ENCODE results near the gene PRIMA1. TPM values are rescaled to one million over a fixed set of nuclear protein-coding genes. Genes with fewer than 3 reads are reported as not detected.
"Not testable (repeated sequence)": the region's sequence is repeated elsewhere in the genome, so short reads cannot be mapped to it uniquely, and the experiment has no call there.

PRIMA1 gene, protein sequence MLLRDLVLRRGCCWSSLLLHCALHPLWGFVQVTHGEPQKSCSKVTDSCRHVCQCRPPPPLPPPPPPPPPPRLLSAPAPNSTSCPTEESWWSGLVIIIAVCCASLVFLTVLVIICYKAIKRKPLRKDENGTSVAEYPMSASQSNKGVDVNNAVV
- under 0.01 TPM for total RNA-seq

DNA sequence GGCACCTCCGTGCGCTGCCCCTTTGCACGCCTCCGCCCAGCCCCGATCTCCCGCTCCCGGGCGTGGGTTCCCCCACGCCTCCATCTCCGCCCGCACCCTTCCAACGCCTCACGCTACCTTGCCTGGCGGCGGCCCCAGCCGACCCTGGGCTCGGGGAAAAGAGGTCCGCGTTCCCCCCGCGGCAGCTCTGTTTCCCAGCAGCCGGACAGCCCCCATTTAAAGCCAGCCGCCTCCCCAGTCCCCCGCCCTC lies at the start of gene PRIMA1:
Gene PRIMA1, minus strand, starts transcription at position 193 of the 250 bp plus-strand sequence. CDS start 767 bp downstream, outside the sequence.
- FAIRE-seq (no peak), DNase-seq (ENCODE audit: low spot score in 2 of 2) (peak in 1 of 2 donors; percentile 40)

DNA sequence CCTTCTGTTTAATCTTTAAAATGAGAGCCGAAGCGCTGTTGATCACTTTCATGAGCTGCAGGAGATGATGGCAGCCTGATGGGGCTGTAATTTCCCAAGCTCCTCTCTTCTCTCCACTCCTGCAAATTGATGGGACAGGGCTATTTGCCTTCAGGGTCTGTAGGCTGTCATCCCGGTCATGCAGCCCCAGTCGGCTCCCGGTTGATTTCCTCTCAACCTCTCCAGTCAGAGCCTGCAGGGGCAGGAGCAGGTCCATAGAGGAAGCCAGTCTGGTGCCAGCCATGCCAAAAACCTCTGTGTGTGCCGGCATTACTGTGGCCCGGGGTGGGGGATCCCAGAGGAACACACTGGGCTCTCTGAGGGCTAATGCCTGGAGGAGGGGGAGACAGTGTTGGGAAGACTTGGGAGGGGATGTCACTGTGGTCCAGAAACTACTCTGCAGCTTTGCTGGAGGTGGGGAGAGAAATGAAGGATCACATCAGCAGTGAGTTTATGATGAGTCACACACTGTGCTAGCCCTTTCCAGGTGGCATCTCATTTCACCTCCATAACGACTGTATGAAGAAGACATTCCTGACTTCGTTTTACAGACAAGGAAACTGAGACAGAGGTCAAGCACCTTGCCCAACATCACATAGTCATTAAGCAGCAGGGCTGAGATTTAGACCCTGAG lies 46.5 kb upstream of the PRIMA1 start:
- DNase-seq (ENCODE audit: low spot score in 2 of 2) (no peak), FAIRE-seq (no peak)

DNA sequence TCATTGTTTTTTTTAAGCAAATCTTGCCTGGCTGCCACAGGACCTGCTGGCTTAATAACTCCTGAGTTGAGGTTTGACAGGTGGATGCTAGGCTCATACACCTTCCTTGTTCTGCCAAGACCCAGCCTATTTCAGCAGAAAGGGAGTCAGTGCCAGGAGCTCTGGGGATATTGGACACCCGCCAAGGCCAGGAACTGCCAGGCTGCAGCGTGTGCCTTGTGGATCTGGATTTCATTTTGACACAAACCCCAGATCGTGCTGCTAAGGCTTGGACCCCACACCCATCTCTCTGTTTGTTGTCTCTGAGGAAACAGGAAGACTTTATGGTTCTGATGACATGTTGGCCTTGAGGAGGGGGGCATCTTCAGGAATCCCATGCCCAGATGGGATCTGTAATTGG lies 44.4 kb upstream of the PRIMA1 start:
- no peak for FAIRE-seq
- no peak for DNase-seq (ENCODE audit: low spot score in 2 of 2)

DNA sequence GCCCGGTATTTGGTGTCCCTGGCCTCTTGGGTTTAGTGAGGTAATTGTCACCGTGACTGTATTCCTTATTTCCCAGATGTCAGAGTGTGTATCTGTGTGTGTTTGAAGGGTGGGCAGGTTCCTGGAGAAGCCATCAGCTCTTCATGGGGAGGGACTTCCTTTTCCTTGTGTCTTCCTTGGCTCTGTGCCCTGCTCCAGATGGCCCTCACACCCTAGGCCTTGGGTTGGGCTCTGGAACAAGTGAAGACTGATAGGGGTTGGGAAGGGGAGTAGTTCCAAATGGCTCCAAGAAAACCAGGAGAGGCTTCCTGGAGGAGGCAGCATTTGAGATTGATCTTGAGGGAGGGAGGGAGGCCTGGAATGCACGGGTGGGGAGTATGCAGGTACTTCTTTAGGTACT lies 43.8 kb upstream of the PRIMA1 start:
- no peak for DNase-seq (ENCODE audit: low spot score in 2 of 2)
- no peak for FAIRE-seq

DNA sequence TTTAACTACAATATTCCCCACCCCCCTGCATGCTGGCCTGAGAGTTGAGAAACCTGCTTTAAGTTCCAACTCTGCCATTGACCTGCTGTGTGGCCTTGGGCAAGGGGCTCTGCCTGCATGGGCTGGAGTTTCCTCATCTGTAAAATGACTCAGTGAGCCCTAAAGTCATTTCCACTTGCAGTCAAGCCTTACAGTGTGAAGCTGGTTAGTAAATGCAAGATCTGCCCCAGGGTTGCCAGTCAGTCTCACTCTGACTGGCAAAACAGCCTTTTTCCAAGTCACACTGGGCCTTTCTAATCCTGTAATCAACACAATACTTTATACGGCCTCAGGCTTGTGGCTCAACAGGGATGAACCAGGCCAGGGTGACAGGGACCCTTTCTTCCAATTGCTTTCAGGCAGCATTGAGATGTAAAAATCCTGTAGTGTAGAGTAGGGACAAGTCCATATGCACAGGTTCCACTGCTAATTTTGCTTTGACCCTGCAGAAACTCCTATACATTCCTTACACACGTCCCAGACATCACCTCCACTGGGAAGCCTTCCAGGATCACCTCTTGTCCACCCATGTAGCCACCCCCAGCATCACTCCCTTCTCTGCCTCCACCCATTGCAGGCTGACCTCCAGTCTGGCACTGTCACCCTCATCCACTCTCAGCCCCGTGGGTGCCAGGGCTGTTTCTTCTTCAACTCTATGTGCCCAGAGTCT lies 42.6 kb upstream of the PRIMA1 start:
- FAIRE-seq: no peak
- no peak for DNase-seq (ENCODE audit: low spot score in 2 of 2)

DNA sequence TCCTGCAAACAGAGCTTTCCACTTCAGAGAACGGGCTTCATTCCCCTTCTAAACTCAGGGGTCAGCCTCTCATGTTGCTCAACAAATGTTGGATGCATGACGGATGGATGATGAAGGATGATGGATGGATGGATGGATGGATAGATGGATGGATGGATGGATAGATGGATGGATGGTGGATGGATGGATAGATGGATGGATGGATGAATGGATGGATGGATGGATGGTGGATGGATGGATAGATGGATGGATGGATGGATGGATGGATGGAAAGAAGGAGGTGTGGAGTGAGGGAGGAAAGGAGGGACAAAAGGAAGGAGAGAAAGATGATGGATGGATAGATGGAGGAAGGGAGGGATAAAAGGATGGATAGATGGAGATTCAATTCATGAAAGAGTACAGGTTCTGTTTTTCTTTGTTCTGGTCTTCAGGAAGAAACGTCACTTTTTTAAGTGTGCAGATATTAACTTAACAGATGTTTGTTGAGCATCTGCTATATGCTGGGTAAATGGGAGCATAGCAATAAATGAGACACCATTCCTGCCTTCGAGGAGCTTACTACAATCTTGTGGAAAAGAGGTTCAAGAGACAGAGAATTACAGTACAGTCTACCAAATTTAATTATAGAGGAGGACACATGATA lies 41.7 kb upstream of the PRIMA1 start:
- no peak for FAIRE-seq
- no peak for DNase-seq (ENCODE audit: low spot score in 2 of 2)

DNA sequence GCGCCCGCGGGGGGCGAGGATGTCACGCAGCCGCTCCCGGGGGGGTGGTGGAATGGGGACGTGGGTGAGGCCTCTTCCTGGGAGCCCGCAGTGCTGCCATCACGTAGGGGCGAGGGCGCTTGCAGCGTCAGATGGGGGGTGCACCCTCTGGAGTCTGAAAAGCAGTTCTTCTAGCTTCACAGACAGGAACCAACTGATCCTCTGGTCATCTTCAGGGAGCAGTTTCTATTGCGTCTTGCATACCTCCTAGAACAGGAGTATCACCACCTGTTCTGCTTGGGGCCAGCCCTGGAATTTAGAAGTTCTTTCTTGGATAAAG lies 36.9 kb upstream of the PRIMA1 start:
- DNase-seq (ENCODE audit: low spot score in 2 of 2) (no peak), FAIRE-seq (no peak)

DNA sequence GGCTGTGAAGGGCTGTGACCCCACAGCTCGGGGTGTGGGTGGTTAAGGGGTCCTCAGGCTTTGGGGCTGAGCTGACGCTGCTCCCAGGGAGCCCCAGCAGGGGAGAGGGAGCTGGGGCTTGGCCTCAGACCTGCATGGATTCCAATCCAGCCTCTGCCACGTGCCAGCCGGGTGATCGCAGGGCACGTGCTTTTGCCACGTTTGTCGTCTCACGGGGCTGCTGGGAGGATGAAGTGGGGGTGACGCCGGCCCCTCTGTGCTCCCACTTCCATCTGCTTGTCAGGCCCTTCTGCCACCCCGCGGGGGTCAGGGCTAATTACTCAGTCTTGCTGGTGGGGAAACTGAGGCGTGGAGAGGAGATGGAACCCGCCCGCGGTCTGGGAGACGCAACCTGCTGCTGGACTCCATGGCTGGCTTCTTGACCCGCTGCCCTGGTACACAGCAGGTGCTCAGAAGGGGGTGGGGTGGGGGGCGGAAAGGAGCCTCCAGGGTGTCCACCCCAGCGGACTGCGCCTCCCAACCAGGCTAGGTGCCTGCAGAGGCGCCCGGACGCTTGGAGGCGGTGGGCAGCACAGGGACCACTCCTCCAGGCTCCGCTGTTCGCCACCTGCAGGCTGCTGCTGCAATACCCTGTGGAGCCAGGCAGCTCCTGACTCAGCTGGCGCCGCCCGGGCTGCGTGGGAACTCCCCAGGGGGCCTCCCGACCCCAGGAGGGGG lies 36.4 kb upstream of the PRIMA1 start:
- FAIRE-seq: no peak

DNA sequence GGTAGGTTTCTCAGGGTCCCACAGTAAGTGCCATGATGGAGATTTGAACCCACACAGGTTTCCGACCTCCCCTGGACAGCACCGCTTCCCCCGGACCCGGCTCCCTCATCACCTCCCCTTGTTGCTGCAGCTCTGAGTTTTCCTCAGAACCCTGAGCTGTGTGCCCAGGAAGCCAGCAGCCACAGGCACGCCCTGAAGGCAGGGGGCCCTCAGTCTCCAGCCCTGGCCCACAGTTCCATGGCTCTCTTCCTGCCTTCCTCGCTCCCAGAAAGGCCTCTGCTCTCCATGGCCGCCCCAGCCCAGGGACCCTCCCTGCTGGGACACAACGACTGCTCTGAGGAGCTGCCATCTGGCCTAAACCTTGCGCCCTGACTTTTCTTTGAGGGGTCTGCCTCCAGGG lies 35.8 kb upstream of the PRIMA1 start:
- FAIRE-seq (no peak), DNase-seq (ENCODE audit: low spot score in 2 of 2) (no peak)

More for the DNA sequence above, 36.4 kb upstream of the PRIMA1 start:
- DNase-seq (ENCODE audit: low spot score in 2 of 2): no peak

DNA sequence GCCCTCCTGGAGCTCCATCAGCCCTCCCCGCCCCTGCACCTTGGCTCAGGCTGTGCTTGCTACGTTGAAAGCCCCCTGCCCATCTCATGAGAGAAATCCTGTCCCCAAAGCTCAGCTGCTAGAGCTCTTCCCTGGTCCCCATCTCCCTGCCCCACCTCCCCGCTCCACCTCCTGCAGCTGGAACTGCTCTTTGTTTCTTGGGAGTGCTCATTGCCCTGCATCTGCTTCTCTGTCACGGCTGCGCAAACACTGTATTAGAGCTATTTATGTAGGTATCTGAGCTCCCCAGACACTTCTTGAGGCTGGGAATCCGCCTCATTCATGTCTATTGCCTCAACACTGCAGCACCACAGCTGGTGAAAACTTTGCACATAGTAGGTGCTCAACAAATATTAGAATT lies 32.8 kb upstream of the PRIMA1 start:
- FAIRE-seq (no peak), DNase-seq (ENCODE audit: low spot score in 2 of 2) (no peak)

DNA sequence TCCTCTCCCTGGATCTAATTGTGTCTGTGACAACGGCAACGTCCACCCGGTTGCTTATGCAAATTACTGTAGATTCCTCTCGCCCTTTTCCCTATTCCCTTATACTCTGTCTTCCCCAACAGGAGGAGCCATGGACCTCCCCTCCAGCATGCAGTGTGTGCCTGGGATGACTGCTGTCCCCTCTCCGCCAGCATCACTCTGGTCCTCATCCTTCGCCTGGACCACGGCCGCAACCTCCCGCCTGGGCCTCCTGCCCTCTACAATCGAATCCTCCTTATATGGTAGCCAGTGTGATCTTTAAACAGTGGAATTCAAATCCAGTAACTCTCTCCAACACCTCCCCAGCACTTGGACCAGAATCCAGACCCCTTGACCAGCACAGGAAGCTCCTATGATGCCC lies 30.6 kb upstream of the PRIMA1 start:
- no peak for DNase-seq (ENCODE audit: low spot score in 2 of 2)
- no peak for FAIRE-seq

DNA sequence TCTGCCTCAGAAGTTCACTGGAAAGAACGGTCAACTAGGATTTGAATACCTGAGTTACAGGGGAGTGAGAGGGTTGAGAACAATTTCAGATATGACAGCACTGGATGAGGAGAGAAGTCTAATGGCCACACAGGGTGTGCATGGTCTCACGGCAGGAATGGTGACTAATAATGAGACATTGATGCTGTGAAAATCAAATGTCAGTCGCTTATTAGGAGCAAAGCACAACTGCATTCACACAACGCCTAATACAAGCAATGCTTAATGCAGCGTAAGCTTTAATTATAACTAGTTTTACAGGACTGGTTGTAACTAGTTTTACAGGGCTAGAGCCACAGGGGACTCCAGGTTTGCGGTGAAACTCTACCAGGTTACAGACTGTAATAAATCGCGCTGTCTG lies 23.4 kb upstream of the PRIMA1 start:
- FAIRE-seq (no peak), DNase-seq (ENCODE audit: low spot score in 2 of 2) (no peak)

DNA sequence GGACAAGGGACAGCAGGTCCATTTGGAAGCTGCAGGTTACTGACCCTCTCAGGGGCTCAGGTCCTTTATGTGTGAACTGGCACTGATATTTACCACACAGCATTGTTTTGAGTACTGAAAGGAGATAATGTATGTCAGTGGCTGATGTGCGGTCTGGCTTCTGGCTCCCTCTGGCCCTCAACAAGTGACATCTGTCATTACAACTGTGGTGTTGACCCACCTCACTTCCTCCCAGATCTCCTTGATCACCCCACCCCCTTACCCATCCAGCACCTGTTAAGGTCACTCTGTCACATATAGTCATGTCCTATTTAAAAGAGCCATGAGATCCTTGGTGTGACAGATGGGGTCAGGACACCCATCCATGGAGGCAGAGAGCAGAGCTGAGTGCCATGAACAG lies 22.7 kb upstream of the PRIMA1 start:
- DNase-seq (ENCODE audit: low spot score in 2 of 2) (no peak), FAIRE-seq (no peak)

DNA sequence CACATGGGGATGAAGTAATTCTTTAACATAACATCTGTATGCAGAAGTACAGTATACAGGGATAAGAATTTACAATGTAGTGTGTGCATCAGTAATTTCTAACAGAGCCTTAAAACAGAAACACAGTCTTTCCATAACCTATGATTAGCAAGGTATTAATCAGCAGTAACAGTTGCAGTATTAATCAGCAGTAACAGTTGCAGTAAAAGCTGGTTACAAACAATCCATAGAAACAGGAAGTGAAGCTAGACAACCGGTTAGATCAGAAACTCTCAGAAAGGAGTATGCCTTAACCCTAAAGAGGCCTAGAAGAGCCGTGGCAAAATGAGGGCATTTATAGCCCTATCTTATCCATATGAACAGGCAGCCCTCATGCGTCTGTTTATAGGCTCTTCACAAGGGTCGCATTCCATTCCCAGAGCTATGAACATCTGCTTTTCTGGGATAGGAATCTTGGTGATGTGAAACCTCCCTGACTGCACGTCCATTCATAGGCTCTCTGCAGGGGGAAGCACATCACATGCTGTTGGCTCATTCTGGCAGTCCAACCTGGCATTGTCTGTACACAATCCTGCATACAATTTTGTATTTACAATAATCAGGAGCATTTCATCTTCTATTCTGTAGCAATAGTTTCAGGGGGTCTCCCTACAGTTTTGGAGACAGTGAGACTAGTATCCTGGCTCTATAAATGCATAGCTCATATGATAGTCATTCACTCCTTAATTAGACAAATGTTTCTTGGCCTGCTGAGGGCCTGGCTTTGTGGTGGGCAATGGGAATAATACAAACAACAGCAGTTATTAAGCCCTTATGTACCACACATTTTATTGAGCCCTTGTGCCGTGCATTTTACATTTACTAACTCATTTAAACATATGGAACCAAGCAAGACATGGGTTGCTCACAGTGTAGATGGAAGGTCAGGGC lies 21.5 kb upstream of the PRIMA1 start:
- not testable (repeated sequence) for FAIRE-seq

DNA sequence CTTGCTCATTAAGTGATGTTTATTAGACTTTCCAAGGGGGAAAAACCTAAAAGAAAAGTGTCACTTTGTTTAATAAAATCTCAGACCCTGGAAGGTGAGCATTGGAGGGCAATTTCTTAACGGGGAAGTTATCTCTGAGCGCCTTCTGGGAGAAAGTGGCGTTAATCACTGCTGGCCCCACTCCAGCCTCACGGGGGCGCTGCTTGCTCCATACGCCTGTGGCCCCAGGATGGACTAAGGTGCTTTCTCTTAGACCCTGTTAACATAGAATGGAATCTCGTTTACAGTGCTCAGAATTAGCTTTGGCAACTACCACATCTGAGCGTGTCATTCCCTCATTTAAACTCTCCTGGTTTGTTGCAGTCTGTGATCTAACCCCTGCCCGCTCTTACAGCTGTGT lies 16.4 kb upstream of the PRIMA1 start:
- no peak for FAIRE-seq
- DNase-seq (ENCODE audit: low spot score in 2 of 2): no peak

More for the DNA sequence above, 21.5 kb upstream of the PRIMA1 start:
- DNase-seq (ENCODE audit: low spot score in 2 of 2): not testable (repeated sequence)

DNA sequence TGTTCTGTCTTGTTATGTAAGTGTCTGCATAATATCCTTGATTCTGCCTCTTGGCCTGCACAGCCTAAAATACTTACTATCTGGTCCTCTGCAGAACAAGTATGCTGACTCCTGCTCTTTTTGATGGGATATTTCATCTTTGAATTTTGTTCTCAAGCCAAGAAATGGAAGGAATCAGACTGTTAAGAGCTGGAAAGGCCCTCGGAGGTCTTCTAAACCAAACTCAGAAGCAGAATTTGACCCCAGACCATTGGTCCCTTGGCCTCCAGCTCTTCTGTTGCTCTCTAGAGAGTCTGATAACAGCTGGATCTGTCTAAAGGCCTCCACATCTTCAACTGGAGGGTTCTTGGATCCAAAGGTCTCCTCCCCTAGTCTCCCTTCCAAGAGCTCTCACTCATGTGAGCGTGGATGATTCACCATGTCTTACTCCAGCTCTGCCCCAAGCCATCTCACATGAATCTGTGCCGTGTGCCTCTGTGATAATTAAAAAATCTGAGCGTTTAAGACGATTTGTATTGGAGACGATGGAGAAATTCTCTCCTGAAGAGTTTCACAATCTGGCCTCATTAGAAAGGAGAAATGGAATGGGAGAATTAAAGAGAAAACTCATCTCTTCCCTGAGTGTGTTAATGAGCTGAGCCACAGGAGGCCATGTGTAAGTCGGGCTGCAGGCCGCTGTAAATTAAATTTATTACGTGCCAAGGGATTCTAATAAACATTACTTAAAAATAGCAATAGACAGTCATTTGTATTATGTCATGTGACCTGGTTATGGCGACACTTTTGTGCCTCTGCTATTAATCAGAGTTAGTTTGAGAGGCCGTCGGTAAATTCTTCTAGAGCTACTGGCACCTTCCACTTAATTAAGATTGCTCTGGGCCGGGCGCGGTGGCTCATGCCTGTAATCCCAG lies 15.4 kb upstream of the PRIMA1 start:
- FAIRE-seq (no peak), DNase-seq (ENCODE audit: low spot score in 2 of 2) (no peak)

DNA sequence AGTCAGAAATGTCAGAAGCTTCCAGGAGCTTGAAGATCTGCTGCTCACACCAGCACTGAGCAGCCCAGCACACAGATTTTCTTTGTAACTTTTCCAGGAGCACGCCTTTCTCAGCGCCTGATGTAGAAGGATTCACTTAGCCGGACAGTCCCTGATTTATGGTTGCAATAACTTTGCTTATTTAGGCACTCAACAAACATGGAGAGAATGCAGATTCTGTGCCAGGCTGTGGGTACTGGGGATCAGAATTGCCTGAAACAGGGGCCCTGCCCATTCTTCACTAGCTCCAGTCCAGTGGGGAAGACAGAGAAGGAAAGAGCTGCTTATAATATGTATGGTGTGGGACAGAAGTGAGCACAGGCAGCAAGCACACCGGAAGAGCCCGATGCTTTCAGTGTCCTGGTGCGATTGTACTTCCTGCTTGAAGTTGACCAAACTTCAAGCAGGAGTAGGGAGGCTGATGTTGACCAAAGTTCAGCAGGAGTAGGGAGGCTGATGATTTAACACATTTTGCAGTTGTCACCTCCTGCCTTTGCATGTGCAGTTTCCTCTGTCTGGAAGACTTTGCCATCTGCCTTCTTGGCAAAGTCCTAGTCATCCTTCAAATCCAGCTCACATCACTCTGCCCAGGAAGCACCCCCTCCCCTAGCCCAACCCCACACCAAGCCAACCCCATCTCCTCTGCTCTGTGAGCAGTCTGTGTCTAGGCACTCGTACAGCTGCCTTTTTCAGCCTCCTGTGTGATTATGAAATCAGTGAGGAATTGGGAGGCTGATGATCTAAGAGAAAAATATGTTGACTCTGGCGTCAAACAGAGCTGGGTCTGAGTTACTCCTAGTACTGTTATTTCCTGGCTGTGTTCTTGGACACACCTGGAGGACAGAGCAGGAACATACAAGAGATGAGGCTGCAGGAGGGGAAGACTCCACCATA lies 12.0 kb upstream of the PRIMA1 start:
- DNase-seq (ENCODE audit: low spot score in 2 of 2): no peak
- no peak for FAIRE-seq

DNA sequence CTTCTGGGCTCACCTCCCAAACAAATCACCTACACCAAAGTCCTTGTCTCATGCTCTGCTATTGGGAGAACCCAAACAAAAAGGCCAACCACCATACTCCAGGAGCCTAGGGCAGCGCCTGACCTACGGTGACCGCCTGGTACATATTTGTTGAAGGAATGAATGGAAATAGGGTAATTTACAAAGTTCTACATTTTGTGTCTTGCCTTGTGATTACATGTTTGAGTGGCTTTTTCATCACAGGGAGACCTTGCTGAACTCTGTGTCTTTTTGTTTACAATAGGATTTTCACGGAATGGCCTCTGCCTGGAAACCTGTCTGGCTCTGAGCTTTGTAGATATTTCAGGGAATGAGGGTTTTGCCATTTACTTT lies 11.3 kb upstream of the PRIMA1 start:
- DNase-seq (ENCODE audit: low spot score in 2 of 2) (no peak), FAIRE-seq (no peak)

All from frontal cortex (tissue), 4 donors.